ENCODE data around the gene STAT3. TPM values are rescaled to one million over a fixed set of nuclear protein-coding genes. Genes with fewer than 3 reads are reported as not detected.
A peak's percentile ranks its signal among the peaks of the same experiment; 100 is the strongest.

The STAT3 gene
- total and polyA plus RNA-seq, 2 of the 13 experiments (the other 11 are each of a cell fraction or from before 2014, with no cell fraction given) = 61.8 to 62.4 TPM

GRCh38 chr17:42407289-42407836, 19.1 kb upstream of the STAT3 start:
- Histone ChIP-seq H3K4me3 (replicated peaks in 1 of 3; ENCODE audit: insufficient read depth in 1 of 3, low read depth in 2 of 3, low read length in 3 of 3) (no peak overlapping the region), H3K4me2 (ENCODE audit: low read depth, low read length) (no peak overlapping the region), H3K79me2 (ENCODE audit: insufficient read depth, low read length) (no peaks in the 10 kb centered on the region), H3K4me1 (ENCODE audit: insufficient read depth, low read length) (0 out of 2 replicates have a peak, but pooled peaks cover 8% of the 10 kb centered on the region), H3K36me3 (replicated peaks in 1 of 2; ENCODE audit: control insufficient read depth in 1 of 2, insufficient read depth in 2 of 2, low read length in 2 of 2) (peaks cover 10 to 15% of the 10 kb centered on the region in 2 experiments), H3K27me3 (ENCODE audit: control insufficient read depth in 1 of 2, insufficient read depth in 2 of 2, low read length in 2 of 2) (no peaks in the 10 kb centered on the region), H4K20me1 (ENCODE audit: insufficient read depth, low read length) (no peaks in the 10 kb centered on the region), H2AFZ (ENCODE audit: low read length) (no peak overlapping the region), H3K9me3 (ENCODE audit: low read length) (no peaks in the 10 kb centered on the region), H3K9ac (ENCODE audit: insufficient read depth, low read depth, low read length) (no peak overlapping the region), H3K27ac (ENCODE audit: extremely low read length, insufficient read depth, low read length) (no peak overlapping the region)
- in situ Hi-C loops (cut with HindIII; ENCODE audit: extremely low pct_ligation_motif_present, low pct_unique_long_range_greater_than_20kb) = no loop called here
- intact Hi-C loops (cut with micrococcal nuclease; ENCODE audit: unreplicated experiment) = no loop called here
- peak; percentile 82 for ATAC-seq
- 43% methylated on average over 2 of the region's 2 CpGs for WGBS (ENCODE audit: low lambda C conversion rate)
- BruUV-seq (replicated peaks) = no TSS peak
- peak; percentile 64 for FAIRE-seq
- CTCF ChIA-PET (ENCODE audit: low intra/inter-chr PET ratio, low total read pairs) = interaction anchor here (1.2 to 6.6 kb wide), 2 partner anchors 84 to 110 kb away, joined by 3 to 163 read pairs; no protein-coding TSS in a partner anchor
- POLR2A ChIA-PET = interaction anchor here (0.6 to 3.0 kb wide), 6 partner anchors 9 to 185 kb away, joined by 3 to 20 read pairs (median 4); partner anchors contain the start of genes CAVIN1 and STAT3
- peak; percentile 63 for DNase-seq (ENCODE audit: low spot score)
- no peak for TF ChIP-seq SALL2 (CRISPR knock-in tag; IDR thresholded peaks at IDR 0.05)
- TF ChIP-seq SAP130 (CRISPR knock-in tag; IDR thresholded peaks at IDR 0.05; ENCODE audit: low read depth) = 0 out of 2 replicates have a peak, but pooled peaks have one; percentile 25
- peak; percentile 78 for TF ChIP-seq GABPB1 (CRISPR knock-in tag; IDR thresholded peaks at IDR 0.05)
- no peak for TF ChIP-seq CHCHD3 (CRISPR knock-in tag; IDR thresholded peaks at IDR 0.05)
- no peak for TF ChIP-seq POLR2AphosphoS2 (IDR thresholded peaks at IDR 0.05; ENCODE audit: low read depth, low read length)
- TF ChIP-seq ZBTB33 (CRISPR knock-in tag; IDR thresholded peaks at IDR 0.05) = 0 out of 2 replicates have a peak, but pooled peaks have one; percentile 35
- TF ChIP-seq CEBPB (IDR thresholded peaks at IDR 0.05; ENCODE audit: borderline replicate concordance, low read depth, low read length) = peak; percentile 64
- TF ChIP-seq FOXA3 (CRISPR knock-in tag; IDR thresholded peaks at IDR 0.05) = peak; percentile 35; the same call in 1 of the 2 replicates
- no peak for TF ChIP-seq ZNF607 (CRISPR knock-in tag; IDR thresholded peaks at IDR 0.05; ENCODE audit: borderline replicate concordance)
- peak; percentile 56 for TF ChIP-seq ELF1 (CRISPR knock-in tag; IDR thresholded peaks at IDR 0.05)
- no peak for TF ChIP-seq SOX13 (IDR thresholded peaks at IDR 0.05)
- TF ChIP-seq SOX13 (CRISPR knock-in tag; conservative IDR thresholded peaks at IDR 0.05 in 1 of 2, IDR thresholded peaks at IDR 0.05 in 1 of 2) = no peak
- TF ChIP-seq FOXA1 (IDR thresholded peaks at IDR 0.05) = no peak
- 0 out of 2 replicates have a peak, but pooled peaks have one; percentile 11 for TF ChIP-seq FOXA1 (CRISPR knock-in tag; IDR thresholded peaks at IDR 0.05)
- TF ChIP-seq SCMH1 (CRISPR knock-in tag; IDR thresholded peaks at IDR 0.05; ENCODE audit: borderline replicate concordance) = no peak
- peak; percentile 54 for TF ChIP-seq YY1 (IDR thresholded peaks at IDR 0.05; ENCODE audit: insufficient read depth, insufficient replicate concordance, low read depth, low read length)
- TF ChIP-seq, protein P1, sequence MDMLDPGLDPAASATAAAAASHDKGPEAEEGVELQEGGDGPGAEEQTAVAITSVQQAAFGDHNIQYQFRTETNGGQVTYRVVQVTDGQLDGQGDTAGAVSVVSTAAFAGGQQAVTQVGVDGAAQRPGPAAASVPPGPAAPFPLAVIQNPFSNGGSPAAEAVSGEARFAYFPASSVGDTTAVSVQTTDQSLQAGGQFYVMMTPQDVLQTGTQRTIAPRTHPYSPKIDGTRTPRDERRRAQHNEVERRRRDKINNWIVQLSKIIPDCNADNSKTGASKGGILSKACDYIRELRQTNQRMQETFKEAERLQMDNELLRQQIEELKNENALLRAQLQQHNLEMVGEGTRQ (IDR thresholded peaks at IDR 0.05; ENCODE audit: low read depth, low read length) = no peak
- TF ChIP-seq, protein P1 (CRISPR knock-in tag; IDR thresholded peaks at IDR 0.05; ENCODE audit: borderline replicate concordance) = peak; percentile 43; the same call in 1 of the 2 replicates
- TF ChIP-seq ZNF83 (CRISPR knock-in tag; IDR thresholded peaks at IDR 0.05; ENCODE audit: borderline replicate concordance) = no peak
